ENCODE results near the gene ACTN2.
A peak's percentile ranks its signal among the peaks of the same experiment; 100 is the strongest.

ACTN2 gene

GRCh38 chr1:236759252-236759859 lies 73.1 kb downstream of the ACTN2 start:
- no peaks in the 10 kb centered on the region for H3K4me1 ChIP-seq (ENCODE audit: control insufficient read depth in 2 of 2, insufficient read depth in 1 of 2, low read depth in 1 of 2, low read length in 2 of 2)
- no peaks in the 10 kb centered on the region for H3K9me3 ChIP-seq (replicated peaks in 1 of 2; ENCODE audit: control insufficient read depth in 2 of 2, insufficient read depth in 1 of 2, low read depth in 1 of 2, low read length in 2 of 2)
- H3K27me3 ChIP-seq (ENCODE audit: control insufficient read depth in 3 of 3, insufficient read depth in 3 of 3, low read depth in 1 of 3, low read length in 3 of 3) = no peaks in the 10 kb centered on the region
- DNase-seq (ENCODE audit: low spot score) = peak; percentile 45
- no peak overlapping the region for H3K18ac ChIP-seq (ENCODE audit: low read length)
- H3K27ac ChIP-seq (replicated peaks; ENCODE audit: low read length) = no peak overlapping the region
- H3K14ac ChIP-seq (ENCODE audit: low read length) = no peak overlapping the region
- H3K4me2 ChIP-seq (ENCODE audit: insufficient read depth, low read length, poor library complexity, severe bottlenecking) = no peak overlapping the region
- no peak overlapping the region for H4K91ac ChIP-seq (ENCODE audit: low read depth, low read length, poor library complexity)
- H2BK12ac ChIP-seq (ENCODE audit: low read length) = no peak overlapping the region
- H3K9ac ChIP-seq (ENCODE audit: low read depth, low read length, poor library complexity) = no peak overlapping the region
- H2BK15ac ChIP-seq (ENCODE audit: low read length) = no peak overlapping the region
- H3K4me3 ChIP-seq (ENCODE audit: low read length in 2 of 2) = no peak overlapping the region
- H2BK5ac ChIP-seq (ENCODE audit: low read length) = no peak overlapping the region
- H2BK120ac ChIP-seq (ENCODE audit: low read depth, low read length) = no peak overlapping the region
- H2AK5ac ChIP-seq (ENCODE audit: low read depth, low read length) = no peak overlapping the region
- H3K23ac ChIP-seq (ENCODE audit: low read depth, low read length, poor library complexity) = no peak overlapping the region
- no peak overlapping the region for H4K8ac ChIP-seq (ENCODE audit: low read depth, low read length)
- H3K36me3 ChIP-seq (replicated peaks in 1 of 2; ENCODE audit: control insufficient read depth in 2 of 2, insufficient read depth in 2 of 2, low read length in 2 of 2) = no peaks in the 10 kb centered on the region
- H3K79me1 ChIP-seq (ENCODE audit: low read depth, low read length) = no peaks in the 10 kb centered on the region
- H2AFZ ChIP-seq (ENCODE audit: low read length) = peak overlapping the region; percentile 70
- H3K4ac ChIP-seq (ENCODE audit: low read length) = no peak overlapping the region
- no CpG with 5 or more reads among the region's 3 CpGs for WGBS, 2 donors (ENCODE audit: extremely low coverage in 2 of 2, insufficient read length in 2 of 2, insufficient replicate concordance in 1 of 2)

- no peak overlapping the region for H2BK12ac ChIP-seq (ENCODE audit: low read length)
- no peak overlapping the region for H3K4ac ChIP-seq (ENCODE audit: low read length)
- no peak overlapping the region for H3K23ac ChIP-seq (ENCODE audit: low read depth, low read length, poor library complexity)
- no peak overlapping the region for H3K18ac ChIP-seq (ENCODE audit: low read length)
- H4K8ac ChIP-seq (ENCODE audit: low read depth, low read length) = no peak overlapping the region
- no peak overlapping the region for H3K4me3 ChIP-seq (ENCODE audit: low read length in 2 of 2)
- no peaks in the 10 kb centered on the region for H3K9me3 ChIP-seq (replicated peaks in 1 of 2; ENCODE audit: control insufficient read depth in 2 of 2, insufficient read depth in 1 of 2, low read depth in 1 of 2, low read length in 2 of 2)
- H2AFZ ChIP-seq (ENCODE audit: low read length) = peak overlapping the region; percentile 29
- H3K4me1 ChIP-seq (ENCODE audit: control insufficient read depth in 2 of 2, insufficient read depth in 1 of 2, low read depth in 1 of 2, low read length in 2 of 2) = no peaks in the 10 kb centered on the region
- WGBS, 2 donors (ENCODE audit: extremely low coverage in 2 of 2, insufficient read length in 2 of 2, insufficient replicate concordance in 1 of 2) = no CpG with 5 or more reads among the region's 6 CpGs
- no peak overlapping the region for H3K4me2 ChIP-seq (ENCODE audit: insufficient read depth, low read length, poor library complexity, severe bottlenecking)
- no peak overlapping the region for H4K91ac ChIP-seq (ENCODE audit: low read depth, low read length, poor library complexity)
- H3K36me3 ChIP-seq (replicated peaks in 1 of 2; ENCODE audit: control insufficient read depth in 2 of 2, insufficient read depth in 2 of 2, low read length in 2 of 2) = no peaks in the 10 kb centered on the region
- no peak overlapping the region for H3K27ac ChIP-seq (replicated peaks; ENCODE audit: low read length)
- no peak overlapping the region for H3K14ac ChIP-seq (ENCODE audit: low read length)
- no peak overlapping the region for H2BK120ac ChIP-seq (ENCODE audit: low read depth, low read length)
- no peak overlapping the region for H3K9ac ChIP-seq (ENCODE audit: low read depth, low read length, poor library complexity)
- no peak overlapping the region for H2BK15ac ChIP-seq (ENCODE audit: low read length)
- no peak overlapping the region for H2BK5ac ChIP-seq (ENCODE audit: low read length)
- no peaks in the 10 kb centered on the region for H3K79me1 ChIP-seq (ENCODE audit: low read depth, low read length)
- H2AK5ac ChIP-seq (ENCODE audit: low read depth, low read length) = no peak overlapping the region
- H3K27me3 ChIP-seq (ENCODE audit: control insufficient read depth in 3 of 3, insufficient read depth in 3 of 3, low read depth in 1 of 3, low read length in 3 of 3) = no peaks in the 10 kb centered on the region
- no peak for DNase-seq (ENCODE audit: low spot score)
Observed at GRCh38 chr1:236760480-236760879, 74.2 kb downstream of the ACTN2 start.

DNA sequence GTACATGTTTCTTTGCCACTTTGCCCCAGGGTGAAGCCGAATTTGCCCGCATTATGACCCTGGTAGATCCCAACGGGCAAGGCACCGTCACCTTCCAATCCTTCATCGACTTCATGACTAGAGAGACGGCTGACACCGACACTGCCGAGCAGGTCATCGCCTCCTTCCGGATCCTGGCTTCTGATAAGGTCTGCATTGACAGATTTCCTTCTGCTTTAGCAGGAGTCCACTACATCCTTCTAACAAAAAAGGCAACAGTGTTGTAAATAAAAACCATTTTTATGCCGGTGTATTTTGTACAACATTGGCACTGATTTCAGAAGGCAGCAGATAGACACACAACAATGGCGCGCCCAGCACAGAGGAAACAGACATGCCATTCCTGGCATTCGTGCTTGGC lies 74.7 kb downstream of the ACTN2 start:
- no peaks in the 10 kb centered on the region for H3K4me1 ChIP-seq (ENCODE audit: control insufficient read depth in 2 of 2, insufficient read depth in 1 of 2, low read depth in 1 of 2, low read length in 2 of 2)
- no peaks in the 10 kb centered on the region for H3K79me1 ChIP-seq (ENCODE audit: low read depth, low read length)
- no peak overlapping the region for H2BK120ac ChIP-seq (ENCODE audit: low read depth, low read length)
- H2BK12ac ChIP-seq (ENCODE audit: low read length) = no peak overlapping the region
- H4K91ac ChIP-seq (ENCODE audit: low read depth, low read length, poor library complexity) = no peak overlapping the region
- H3K27ac ChIP-seq (replicated peaks; ENCODE audit: low read length) = no peak overlapping the region
- H3K4me2 ChIP-seq (ENCODE audit: insufficient read depth, low read length, poor library complexity, severe bottlenecking) = no peak overlapping the region
- DNase-seq (ENCODE audit: low spot score) = no peak
- no peak overlapping the region for H3K4me3 ChIP-seq (ENCODE audit: low read length in 2 of 2)
- no peak overlapping the region for H3K4ac ChIP-seq (ENCODE audit: low read length)
- H2BK15ac ChIP-seq (ENCODE audit: low read length) = no peak overlapping the region
- no peak overlapping the region for H2BK5ac ChIP-seq (ENCODE audit: low read length)
- H3K36me3 ChIP-seq (replicated peaks in 1 of 2; ENCODE audit: control insufficient read depth in 2 of 2, insufficient read depth in 2 of 2, low read length in 2 of 2) = no peaks in the 10 kb centered on the region
- WGBS, 2 donors (ENCODE audit: extremely low coverage in 2 of 2, insufficient read length in 2 of 2, insufficient replicate concordance in 1 of 2) = no CpG with 5 or more reads among the region's 14 CpGs
- H2AFZ ChIP-seq (ENCODE audit: low read length) = peak overlapping the region; percentile 29
- H3K9me3 ChIP-seq (replicated peaks in 1 of 2; ENCODE audit: control insufficient read depth in 2 of 2, insufficient read depth in 1 of 2, low read depth in 1 of 2, low read length in 2 of 2) = no peaks in the 10 kb centered on the region
- H3K14ac ChIP-seq (ENCODE audit: low read length) = no peak overlapping the region
- no peak overlapping the region for H3K18ac ChIP-seq (ENCODE audit: low read length)
- no peak overlapping the region for H3K9ac ChIP-seq (ENCODE audit: low read depth, low read length, poor library complexity)
- H2AK5ac ChIP-seq (ENCODE audit: low read depth, low read length) = no peak overlapping the region
- H3K27me3 ChIP-seq (ENCODE audit: control insufficient read depth in 3 of 3, insufficient read depth in 3 of 3, low read depth in 1 of 3, low read length in 3 of 3) = no peaks in the 10 kb centered on the region
- no peak overlapping the region for H4K8ac ChIP-seq (ENCODE audit: low read depth, low read length)
- no peak overlapping the region for H3K23ac ChIP-seq (ENCODE audit: low read depth, low read length, poor library complexity)

DNA sequence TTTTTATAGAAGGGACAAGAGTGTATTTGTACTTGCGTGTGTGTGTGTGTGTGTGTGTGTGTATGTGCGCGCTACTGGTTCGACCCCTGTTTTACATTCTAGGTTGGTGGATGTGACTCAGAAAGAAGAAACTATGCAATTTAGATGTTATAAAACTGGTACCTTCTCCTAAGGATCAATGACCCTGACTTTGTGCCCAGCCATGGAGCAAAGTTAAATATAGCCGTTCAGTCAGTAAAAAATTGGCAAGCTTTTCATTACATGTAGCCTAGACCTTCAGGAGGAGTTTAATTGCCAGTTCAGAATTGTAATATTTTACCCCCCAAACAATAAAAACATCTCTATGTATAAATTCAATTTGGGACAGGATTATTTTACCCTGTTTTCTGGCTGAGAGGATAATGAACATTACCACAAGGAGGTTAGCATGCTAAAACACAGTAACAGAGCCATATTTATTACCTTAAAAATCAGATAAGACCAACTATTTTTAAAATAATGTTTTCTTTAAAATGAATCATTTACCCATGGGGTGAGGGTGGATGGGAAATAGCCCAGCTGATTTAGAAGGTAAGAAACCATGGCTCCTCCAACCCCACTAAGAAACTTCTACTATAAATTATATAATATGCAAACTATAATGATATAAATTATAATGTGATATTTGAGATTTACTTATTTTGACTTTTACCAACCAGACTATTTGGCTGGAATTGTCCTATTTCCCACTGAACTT lies 75.3 kb downstream of the ACTN2 start:
- no CpG with 5 or more reads among the region's 5 CpGs for WGBS, 2 donors (ENCODE audit: extremely low coverage in 2 of 2, insufficient read length in 2 of 2, insufficient replicate concordance in 1 of 2)
- Histone ChIP-seq H3K9ac (ENCODE audit: low read depth, low read length, poor library complexity) (no peak overlapping the region), H3K9me3 (replicated peaks in 1 of 2; ENCODE audit: control insufficient read depth in 2 of 2, insufficient read depth in 1 of 2, low read depth in 1 of 2, low read length in 2 of 2) (no peaks in the 10 kb centered on the region), H3K27me3 (ENCODE audit: control insufficient read depth in 3 of 3, insufficient read depth in 3 of 3, low read depth in 1 of 3, low read length in 3 of 3) (no peaks in the 10 kb centered on the region), H2BK15ac (ENCODE audit: low read length) (no peak overlapping the region), H4K8ac (ENCODE audit: low read depth, low read length) (no peak overlapping the region), H3K79me1 (ENCODE audit: low read depth, low read length) (no peaks in the 10 kb centered on the region), H3K14ac (ENCODE audit: low read length) (no peak overlapping the region), H3K27ac (replicated peaks; ENCODE audit: low read length) (no peak overlapping the region), H3K4me3 (ENCODE audit: low read length in 2 of 2) (no peak overlapping the region), H3K18ac (ENCODE audit: low read length) (no peak overlapping the region), H2BK5ac (ENCODE audit: low read length) (no peak overlapping the region), H3K23ac (ENCODE audit: low read depth, low read length, poor library complexity) (no peak overlapping the region), H2AK5ac (ENCODE audit: low read depth, low read length) (no peak overlapping the region), H3K4ac (ENCODE audit: low read length) (no peak overlapping the region), H3K4me2 (ENCODE audit: insufficient read depth, low read length, poor library complexity, severe bottlenecking) (no peak overlapping the region), H3K4me1 (ENCODE audit: control insufficient read depth in 2 of 2, insufficient read depth in 1 of 2, low read depth in 1 of 2, low read length in 2 of 2) (no peaks in the 10 kb centered on the region), H3K36me3 (replicated peaks in 1 of 2; ENCODE audit: control insufficient read depth in 2 of 2, insufficient read depth in 2 of 2, low read length in 2 of 2) (no peaks in the 10 kb centered on the region), H2BK120ac (ENCODE audit: low read depth, low read length) (no peak overlapping the region), H4K91ac (ENCODE audit: low read depth, low read length, poor library complexity) (no peak overlapping the region), H2BK12ac (ENCODE audit: low read length) (no peak overlapping the region), H2AFZ (ENCODE audit: low read length) (no peak overlapping the region)
- no peak for DNase-seq (ENCODE audit: low spot score)
